ENCODE data around the gene PLEKHA1.

Gene PLEKHA1

GRCh38 chr10:122347170-122347841 is 27.2 kb upstream of the PLEKHA1 start:
- H2BK12ac ChIP-seq (ENCODE audit: low read length), result peak overlapping the region; percentile 24
- peak overlapping the region; percentile 76 for H2BK5ac ChIP-seq (ENCODE audit: low read length)
- H4K91ac ChIP-seq (ENCODE audit: low read depth, low read length, poor library complexity), result peak overlapping the region; percentile 22
- H3K79me1 ChIP-seq (ENCODE audit: low read depth, low read length), result no peaks in the 10 kb centered on the region
- peaks cover 14 to 20% of the 10 kb centered on the region in 2 donors for H3K9me3 ChIP-seq (replicated peaks in 1 of 2; ENCODE audit: control insufficient read depth in 2 of 2, insufficient read depth in 1 of 2, low read depth in 1 of 2, low read length in 2 of 2)
- no peak overlapping the region for H3K4me2 ChIP-seq (ENCODE audit: insufficient read depth, low read length, poor library complexity, severe bottlenecking)
- H3K4me3 ChIP-seq (ENCODE audit: low read length in 2 of 2), result no peak overlapping the region
- peak overlapping the region; percentile 50 for H3K18ac ChIP-seq (ENCODE audit: low read length)
- no peak overlapping the region for H2AFZ ChIP-seq (ENCODE audit: low read length)
- peak overlapping the region; percentile 14 for H3K14ac ChIP-seq (ENCODE audit: low read length)
- peak overlapping the region; percentile 56 for H2BK120ac ChIP-seq (ENCODE audit: low read depth, low read length)
- peak overlapping the region; percentile 56 for H2AK5ac ChIP-seq (ENCODE audit: low read depth, low read length)
- peak overlapping the region; percentile 35 for H3K27ac ChIP-seq (replicated peaks; ENCODE audit: low read length)
- H4K8ac ChIP-seq (ENCODE audit: low read depth, low read length), result no peak overlapping the region
- H3K27me3 ChIP-seq (ENCODE audit: control insufficient read depth in 3 of 3, insufficient read depth in 3 of 3, low read depth in 1 of 3, low read length in 3 of 3), result no peaks in the 10 kb centered on the region
- whole genome bisulfite sequencing, 2 donors (ENCODE audit: extremely low coverage in 2 of 2, insufficient read length in 2 of 2, insufficient replicate concordance in 1 of 2), result no CpG with 5 or more reads among the region's 8 CpGs
- no peak overlapping the region for H3K23ac ChIP-seq (ENCODE audit: low read depth, low read length, poor library complexity)
- H3K36me3 ChIP-seq (replicated peaks in 1 of 2; ENCODE audit: control insufficient read depth in 2 of 2, insufficient read depth in 2 of 2, low read length in 2 of 2), result no peaks in the 10 kb centered on the region
- no peak overlapping the region for H3K9ac ChIP-seq (ENCODE audit: low read depth, low read length, poor library complexity)
- H2BK15ac ChIP-seq (ENCODE audit: low read length), result peak overlapping the region; percentile 86
- peaks cover 10 to 28% of the 10 kb centered on the region in 2 donors for H3K4me1 ChIP-seq (ENCODE audit: control insufficient read depth in 2 of 2, insufficient read depth in 1 of 2, low read depth in 1 of 2, low read length in 2 of 2)
- H3K4ac ChIP-seq (ENCODE audit: low read length), result no peak overlapping the region
- DNase-seq (ENCODE audit: low spot score), result no peak

GRCh38 chr10:122348512-122348911 is 26.0 kb upstream of the PLEKHA1 start:
- Histone ChIP-seq H2BK120ac (ENCODE audit: low read depth, low read length) (no peak overlapping the region), H3K14ac (ENCODE audit: low read length) (no peak overlapping the region), H4K8ac (ENCODE audit: low read depth, low read length) (no peak overlapping the region), H3K4me2 (ENCODE audit: insufficient read depth, low read length, poor library complexity, severe bottlenecking) (no peak overlapping the region), H2BK12ac (ENCODE audit: low read length) (no peak overlapping the region), H2AFZ (ENCODE audit: low read length) (peak overlapping the region; percentile 65), H3K4me3 (ENCODE audit: low read length in 2 of 2) (no peak overlapping the region), H2BK15ac (ENCODE audit: low read length) (no peak overlapping the region), H3K23ac (ENCODE audit: low read depth, low read length, poor library complexity) (no peak overlapping the region), H3K9me3 (replicated peaks in 1 of 2; ENCODE audit: control insufficient read depth in 2 of 2, insufficient read depth in 1 of 2, low read depth in 1 of 2, low read length in 2 of 2) (peaks cover 14 to 20% of the 10 kb centered on the region in 2 donors), H3K4ac (ENCODE audit: low read length) (no peak overlapping the region), H3K18ac (ENCODE audit: low read length) (no peak overlapping the region), H3K27ac (replicated peaks; ENCODE audit: low read length) (peak overlapping the region; percentile 80), H2AK5ac (ENCODE audit: low read depth, low read length) (no peak overlapping the region), H4K91ac (ENCODE audit: low read depth, low read length, poor library complexity) (no peak overlapping the region), H3K79me1 (ENCODE audit: low read depth, low read length) (no peaks in the 10 kb centered on the region), H2BK5ac (ENCODE audit: low read length) (no peak overlapping the region), H3K27me3 (ENCODE audit: control insufficient read depth in 3 of 3, insufficient read depth in 3 of 3, low read depth in 1 of 3, low read length in 3 of 3) (no peaks in the 10 kb centered on the region), H3K4me1 (ENCODE audit: control insufficient read depth in 2 of 2, insufficient read depth in 1 of 2, low read depth in 1 of 2, low read length in 2 of 2) (peaks cover 19 to 32% of the 10 kb centered on the region in 2 donors), H3K36me3 (replicated peaks in 1 of 2; ENCODE audit: control insufficient read depth in 2 of 2, insufficient read depth in 2 of 2, low read length in 2 of 2) (no peaks in the 10 kb centered on the region), H3K9ac (ENCODE audit: low read depth, low read length, poor library complexity) (no peak overlapping the region)
- WGBS, 2 donors (ENCODE audit: extremely low coverage in 2 of 2, insufficient read length in 2 of 2, insufficient replicate concordance in 1 of 2), result no CpG with 5 or more reads among the region's 4 CpGs
- peak; percentile 60 for DNase-seq (ENCODE audit: low spot score)

- H3K4me1 ChIP-seq (ENCODE audit: control insufficient read depth in 2 of 2, insufficient read depth in 1 of 2, low read depth in 1 of 2, low read length in 2 of 2), result peaks cover 22 to 36% of the 10 kb centered on the region in 2 donors
- no peak overlapping the region for H2AK5ac ChIP-seq (ENCODE audit: low read depth, low read length)
- no peak overlapping the region for H3K4ac ChIP-seq (ENCODE audit: low read length)
- H3K14ac ChIP-seq (ENCODE audit: low read length), result no peak overlapping the region
- H3K27ac ChIP-seq (replicated peaks; ENCODE audit: low read length), result peak overlapping the region; percentile 80
- DNase-seq (ENCODE audit: low spot score), result peak; percentile 65
- H3K79me1 ChIP-seq (ENCODE audit: low read depth, low read length), result no peaks in the 10 kb centered on the region
- WGBS, 2 donors (ENCODE audit: extremely low coverage in 2 of 2, insufficient read length in 2 of 2, insufficient replicate concordance in 1 of 2), result no CpG with 5 or more reads among the region's 7 CpGs
- H2BK12ac ChIP-seq (ENCODE audit: low read length), result no peak overlapping the region
- no peak overlapping the region for H3K9ac ChIP-seq (ENCODE audit: low read depth, low read length, poor library complexity)
- H2BK5ac ChIP-seq (ENCODE audit: low read length), result no peak overlapping the region
- no peak overlapping the region for H4K8ac ChIP-seq (ENCODE audit: low read depth, low read length)
- peak overlapping the region; percentile 65 for H2AFZ ChIP-seq (ENCODE audit: low read length)
- H2BK120ac ChIP-seq (ENCODE audit: low read depth, low read length), result no peak overlapping the region
- H4K91ac ChIP-seq (ENCODE audit: low read depth, low read length, poor library complexity), result no peak overlapping the region
- H3K27me3 ChIP-seq (ENCODE audit: control insufficient read depth in 3 of 3, insufficient read depth in 3 of 3, low read depth in 1 of 3, low read length in 3 of 3), result no peaks in the 10 kb centered on the region
- H3K9me3 ChIP-seq (replicated peaks in 1 of 2; ENCODE audit: control insufficient read depth in 2 of 2, insufficient read depth in 1 of 2, low read depth in 1 of 2, low read length in 2 of 2), result peaks cover 14 to 20% of the 10 kb centered on the region in 2 donors
- no peaks in the 10 kb centered on the region for H3K36me3 ChIP-seq (replicated peaks in 1 of 2; ENCODE audit: control insufficient read depth in 2 of 2, insufficient read depth in 2 of 2, low read length in 2 of 2)
- H3K4me3 ChIP-seq (ENCODE audit: low read length in 2 of 2), result no peak overlapping the region
- H3K18ac ChIP-seq (ENCODE audit: low read length), result no peak overlapping the region
- H3K23ac ChIP-seq (ENCODE audit: low read depth, low read length, poor library complexity), result no peak overlapping the region
- H3K4me2 ChIP-seq (ENCODE audit: insufficient read depth, low read length, poor library complexity, severe bottlenecking), result no peak overlapping the region
- H2BK15ac ChIP-seq (ENCODE audit: low read length), result no peak overlapping the region
Observed at GRCh38 chr10:122348935-122349361, 25.6 kb upstream of the PLEKHA1 start.

DNA sequence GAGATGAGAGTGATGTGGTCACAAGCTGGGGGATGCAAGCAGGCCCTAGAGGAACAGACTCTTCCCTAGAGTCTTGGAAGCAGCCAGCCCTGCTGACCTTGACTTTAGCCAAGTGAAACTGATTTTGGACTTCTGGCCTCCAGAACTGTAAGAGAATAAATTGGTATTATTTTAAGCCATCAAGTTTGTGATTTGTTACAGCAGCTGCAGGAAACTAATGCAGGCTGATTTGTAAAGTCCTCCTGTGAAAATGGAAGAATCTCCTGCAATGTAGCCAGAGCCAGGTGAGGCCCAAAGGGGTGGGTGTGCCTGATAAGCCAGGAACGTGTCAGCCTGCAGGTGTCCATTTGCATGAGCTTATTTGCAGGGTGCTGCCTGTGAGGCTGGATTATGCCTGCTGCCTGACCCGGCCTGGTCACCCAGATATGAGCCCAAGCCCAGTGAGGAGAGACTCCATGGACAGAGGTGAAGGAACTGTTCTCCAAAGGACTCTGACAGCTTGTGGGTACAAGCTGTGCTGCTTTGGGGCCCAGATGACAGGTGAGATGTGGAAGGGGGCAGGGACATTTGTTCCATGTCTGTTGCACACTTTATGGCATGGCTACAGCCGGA is 24.6 kb upstream of the PLEKHA1 start:
- H3K9me3 ChIP-seq (replicated peaks in 1 of 2; ENCODE audit: control insufficient read depth in 2 of 2, insufficient read depth in 1 of 2, low read depth in 1 of 2, low read length in 2 of 2), result peaks cover 14 to 20% of the 10 kb centered on the region in 2 donors
- H2AK5ac ChIP-seq (ENCODE audit: low read depth, low read length), result peak overlapping the region; percentile 97
- no CpG with 5 or more reads among the region's 3 CpGs for WGBS, 2 donors (ENCODE audit: extremely low coverage in 2 of 2, insufficient read length in 2 of 2, insufficient replicate concordance in 1 of 2)
- no peak for DNase-seq (ENCODE audit: low spot score)
- peak overlapping the region; percentile 84 for H3K4ac ChIP-seq (ENCODE audit: low read length)
- H3K27ac ChIP-seq (replicated peaks; ENCODE audit: low read length), result peak overlapping the region; percentile 80
- H2BK120ac ChIP-seq (ENCODE audit: low read depth, low read length), result peak overlapping the region; percentile 2
- H3K36me3 ChIP-seq (replicated peaks in 1 of 2; ENCODE audit: control insufficient read depth in 2 of 2, insufficient read depth in 2 of 2, low read length in 2 of 2), result no peaks in the 10 kb centered on the region
- H3K18ac ChIP-seq (ENCODE audit: low read length), result peak overlapping the region; percentile 89
- H3K4me1 ChIP-seq (ENCODE audit: control insufficient read depth in 2 of 2, insufficient read depth in 1 of 2, low read depth in 1 of 2, low read length in 2 of 2), result peaks cover 20 to 33% of the 10 kb centered on the region in 2 donors
- peak overlapping the region; percentile 65 for H2AFZ ChIP-seq (ENCODE audit: low read length)
- no peaks in the 10 kb centered on the region for H3K27me3 ChIP-seq (ENCODE audit: control insufficient read depth in 3 of 3, insufficient read depth in 3 of 3, low read depth in 1 of 3, low read length in 3 of 3)
- H3K79me1 ChIP-seq (ENCODE audit: low read depth, low read length), result no peaks in the 10 kb centered on the region
- H3K9ac ChIP-seq (ENCODE audit: low read depth, low read length, poor library complexity), result no peak overlapping the region
- peak overlapping the region; percentile 44 for H2BK5ac ChIP-seq (ENCODE audit: low read length)
- H2BK15ac ChIP-seq (ENCODE audit: low read length), result peak overlapping the region; percentile 96
- peak overlapping the region; percentile 9 for H3K14ac ChIP-seq (ENCODE audit: low read length)
- H3K4me3 ChIP-seq (ENCODE audit: low read length in 2 of 2), result no peak overlapping the region
- H2BK12ac ChIP-seq (ENCODE audit: low read length), result peak overlapping the region; percentile 94
- H4K91ac ChIP-seq (ENCODE audit: low read depth, low read length, poor library complexity), result no peak overlapping the region
- no peak overlapping the region for H3K23ac ChIP-seq (ENCODE audit: low read depth, low read length, poor library complexity)
- H4K8ac ChIP-seq (ENCODE audit: low read depth, low read length), result no peak overlapping the region
- H3K4me2 ChIP-seq (ENCODE audit: insufficient read depth, low read length, poor library complexity, severe bottlenecking), result no peak overlapping the region

Measured in neuronal stem cell (in vitro differentiated cells).